ENCODE results near the gene USF2.

Gene USF2

GRCh38 chr19:35314858-35315470 lies 46.2 kb downstream of the USF2 start:
- Mint-ChIP-seq H3K4me1 (peaks cover 15% of the 10 kb centered on the region), H3K27me3 (peaks cover 50% of the 10 kb centered on the region), H3K9me3 (no peaks in the 10 kb centered on the region), H3K4me3 (no peak overlapping the region), H3K36me3 (no peaks in the 10 kb centered on the region), H3K27ac (no peak overlapping the region)
- DNase-seq: no peak
- CTCF ChIA-PET: no interaction called here

- H3K4me1 Mint-ChIP-seq: peaks cover 11% of the 10 kb centered on the region
- CTCF ChIA-PET: no interaction called here
- peaks cover 54% of the 10 kb centered on the region for H3K27me3 Mint-ChIP-seq
- no peak for DNase-seq
- H3K9me3 Mint-ChIP-seq: no peaks in the 10 kb centered on the region
- H3K36me3 Mint-ChIP-seq: no peaks in the 10 kb centered on the region
- H3K4me3 Mint-ChIP-seq: no peak overlapping the region
- no peak overlapping the region for H3K27ac Mint-ChIP-seq
Observed at GRCh38 chr19:35315883-35316282, 47.1 kb downstream of the USF2 start.

- Mint-ChIP-seq H3K27ac (no peak overlapping the region), H3K4me3 (no peak overlapping the region), H3K36me3 (no peaks in the 10 kb centered on the region), H3K9me3 (no peaks in the 10 kb centered on the region), H3K27me3 (peaks cover 51% of the 10 kb centered on the region), H3K4me1 (peaks cover 11% of the 10 kb centered on the region)
- no peak for DNase-seq
- CTCF ChIA-PET: no interaction called here
Observed at GRCh38 chr19:35316560-35316959, 47.8 kb downstream of the USF2 start.

- no peak overlapping the region for H3K4me3 Mint-ChIP-seq
- peaks cover 11% of the 10 kb centered on the region for H3K4me1 Mint-ChIP-seq
- peaks cover 47% of the 10 kb centered on the region for H3K27me3 Mint-ChIP-seq
Observed at GRCh38 chr19:35317464-35318043, 48.8 kb downstream of the USF2 start.

GRCh38 chr19:35318679-35319448 lies 50.1 kb downstream of the USF2 start:
- peaks cover 11% of the 10 kb centered on the region for H3K4me1 Mint-ChIP-seq
- H3K4me3 Mint-ChIP-seq: no peak overlapping the region
- H3K27me3 Mint-ChIP-seq: peaks cover 33% of the 10 kb centered on the region
- CTCF ChIA-PET: no interaction called here
- no peaks in the 10 kb centered on the region for H3K36me3 Mint-ChIP-seq
- DNase-seq: peak; percentile 26
- H3K27ac Mint-ChIP-seq: peak overlapping the region; percentile 16
- no peaks in the 10 kb centered on the region for H3K9me3 Mint-ChIP-seq

More at GRCh38 chr19:35317464-35318043, 48.8 kb downstream of the USF2 start:
- Mint-ChIP-seq H3K9me3 (no peaks in the 10 kb centered on the region), H3K27ac (no peak overlapping the region), H3K36me3 (no peaks in the 10 kb centered on the region)
- DNase-seq: no peak
- CTCF ChIA-PET: no interaction called here

- Mint-ChIP-seq H3K9me3 (no peaks in the 10 kb centered on the region), H3K4me3 (no peak overlapping the region), H3K27me3 (peaks cover 26% of the 10 kb centered on the region), H3K27ac (no peak overlapping the region), H3K4me1 (peaks cover 11% of the 10 kb centered on the region), H3K36me3 (no peaks in the 10 kb centered on the region)
- CTCF ChIA-PET: interaction anchor here (0.7 kb wide), 1 partner anchor 13 kb away, joined by 3 read pairs; no protein-coding TSS in a partner anchor
- DNase-seq: no peak
Observed at GRCh38 chr19:35320065-35320713, 51.4 kb downstream of the USF2 start.

GRCh38 chr19:35321291-35321690 lies 52.5 kb downstream of the USF2 start:
- CTCF ChIA-PET: interaction anchor here (0.6 kb wide), 1 partner anchor 15 kb away, joined by 3 read pairs; no protein-coding TSS in a partner anchor
- DNase-seq: no peak
- peaks cover 11% of the 10 kb centered on the region for H3K4me1 Mint-ChIP-seq
- no peak overlapping the region for H3K4me3 Mint-ChIP-seq
- no peak overlapping the region for H3K27ac Mint-ChIP-seq
- H3K27me3 Mint-ChIP-seq: peaks cover 23% of the 10 kb centered on the region
- H3K36me3 Mint-ChIP-seq: no peaks in the 10 kb centered on the region
- no peaks in the 10 kb centered on the region for H3K9me3 Mint-ChIP-seq

GRCh38 chr19:35322014-35322413 lies 53.3 kb downstream of the USF2 start:
- DNase-seq: no peak
- peaks cover 29% of the 10 kb centered on the region for H3K27me3 Mint-ChIP-seq
- H3K36me3 Mint-ChIP-seq: no peaks in the 10 kb centered on the region
- no peaks in the 10 kb centered on the region for H3K9me3 Mint-ChIP-seq
- CTCF ChIA-PET: no interaction called here
- no peak overlapping the region for H3K4me3 Mint-ChIP-seq
- H3K4me1 Mint-ChIP-seq: peaks cover 11% of the 10 kb centered on the region
- no peak overlapping the region for H3K27ac Mint-ChIP-seq

- CTCF ChIA-PET: interaction anchor here (0.6 kb wide), 1 partner anchor 77 kb away, joined by 6 read pairs; no protein-coding TSS in a partner anchor
- Mint-ChIP-seq H3K9me3 (no peaks in the 10 kb centered on the region), H3K27ac (no peak overlapping the region), H3K27me3 (peaks cover 31% of the 10 kb centered on the region), H3K4me3 (no peak overlapping the region), H3K36me3 (no peaks in the 10 kb centered on the region), H3K4me1 (peaks cover 2% of the 10 kb centered on the region)
- DNase-seq: no peak
Observed at GRCh38 chr19:35327642-35328041, 58.9 kb downstream of the USF2 start.

- H3K9me3 Mint-ChIP-seq: no peaks in the 10 kb centered on the region
- H3K27ac Mint-ChIP-seq: no peak within 1 kb of the TSS
- no peak within 1 kb of the TSS for H3K4me3 Mint-ChIP-seq
- H3K36me3 Mint-ChIP-seq: no peaks in the 10 kb centered on the region
- peaks cover 10% of the 10 kb centered on the region for H3K4me1 Mint-ChIP-seq
- peaks cover 37% of the 10 kb centered on the region for H3K27me3 Mint-ChIP-seq
- DNase-seq: no peak
- CTCF ChIA-PET: no interaction called here
Observed at GRCh38 chr19:35328851-35329285, 60.1 kb downstream of the USF2 start, which contains the start of gene CD22. Gene CD22, plus strand, starts transcription at chr19:35329187. Its CDS starts 2,854 bp downstream, at chr19:35332041.

- Mint-ChIP-seq H3K4me3 (no peak overlapping the region), H3K36me3 (no peaks in the 10 kb centered on the region), H3K9me3 (no peaks in the 10 kb centered on the region), H3K4me1 (peaks cover 10% of the 10 kb centered on the region), H3K27me3 (peaks cover 37% of the 10 kb centered on the region), H3K27ac (no peak overlapping the region)
- no peak for DNase-seq
- CTCF ChIA-PET: no interaction called here
Observed at GRCh38 chr19:35329323-35329722, 60.6 kb downstream of the USF2 start.
